ENCODE data around the gene MUC12. TPM values are rescaled to one million over a fixed set of nuclear protein-coding genes. Genes with fewer than 3 reads are reported as not detected.
A peak's percentile ranks its signal among the peaks of the same experiment; 100 is the strongest.

MUC12 gene
- total RNA-seq, 2 experiments from 2014 or later: 0.34 TPM; not detected in 1

DNA sequence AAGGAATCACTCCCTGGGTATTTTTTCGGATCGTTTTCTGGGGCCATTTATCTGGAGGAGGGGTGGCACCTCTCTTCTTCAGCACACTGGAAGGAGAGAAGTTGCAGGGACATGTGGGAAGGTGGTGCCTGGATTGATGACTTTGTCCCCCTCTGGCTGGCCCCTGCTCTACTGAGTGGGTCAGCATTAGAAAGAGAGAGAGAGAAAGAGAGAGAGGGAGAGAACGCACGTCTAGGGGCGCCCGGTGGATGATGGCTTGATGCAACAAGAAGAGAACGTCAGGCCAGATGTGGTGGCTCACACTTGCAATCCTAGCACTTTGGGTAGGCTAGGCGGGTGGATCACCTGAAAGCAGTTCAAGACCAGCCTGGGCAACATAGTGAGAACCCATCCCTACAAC, 5.5 kb upstream of the MUC12 start:
- H3K27ac Mint-ChIP-seq: no peak overlapping the region
- H3K9me3 Mint-ChIP-seq (ENCODE audit: low read depth): no peaks in the 10 kb centered on the region
- peaks cover 9% of the 10 kb centered on the region for H3K4me1 Mint-ChIP-seq
- DNase-seq (no peak), ATAC-seq (no peak)
- ChIA-PET POLR2A (no interaction called here), CTCF (no interaction called here)
- peaks cover 43% of the 10 kb centered on the region for H3K27me3 Mint-ChIP-seq
- H3K4me3 Mint-ChIP-seq: no peak overlapping the region
- no peaks in the 10 kb centered on the region for H3K36me3 Mint-ChIP-seq (ENCODE audit: low read depth)
- intact Hi-C loops (cut with DNase I, micrococcal nuclease): no loop called here

DNA sequence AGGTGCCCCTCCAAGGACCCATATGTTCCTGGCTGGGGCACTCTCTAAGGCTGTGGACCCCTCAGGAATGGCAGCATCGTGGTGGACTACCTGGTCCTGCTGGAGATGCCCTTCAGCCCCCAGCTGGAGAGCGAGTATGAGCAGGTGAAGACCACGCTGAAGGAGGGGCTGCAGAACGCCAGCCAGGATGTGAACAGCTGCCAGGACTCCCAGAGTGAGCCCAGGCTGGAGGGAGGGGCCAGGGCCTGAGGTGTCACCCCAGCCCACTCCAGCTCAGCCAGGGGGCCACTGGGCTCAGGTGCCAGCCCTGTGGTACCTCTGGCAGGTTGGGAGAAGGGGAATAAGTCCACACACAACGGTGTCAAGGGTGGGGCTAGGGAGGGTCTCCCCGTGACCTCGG, 4.7 kb upstream of the MUC12 start:
- H3K4me3 Mint-ChIP-seq: no peak overlapping the region
- H3K27me3 Mint-ChIP-seq: peaks cover 48% of the 10 kb centered on the region
- DNase-seq (no peak), ATAC-seq (no peak)
- CTCF ChIA-PET: interaction anchor here (0.5 kb wide), 1 partner anchor 46 kb away, joined by 4 read pairs; no protein-coding TSS in a partner anchor
- H3K36me3 Mint-ChIP-seq (ENCODE audit: low read depth): no peaks in the 10 kb centered on the region
- intact Hi-C loops (cut with DNase I, micrococcal nuclease): no loop called here
- no peaks in the 10 kb centered on the region for H3K9me3 Mint-ChIP-seq (ENCODE audit: low read depth)
- no peak overlapping the region for H3K27ac Mint-ChIP-seq
- POLR2A ChIA-PET: no interaction called here
- H3K4me1 Mint-ChIP-seq: peaks cover 9% of the 10 kb centered on the region

DNA sequence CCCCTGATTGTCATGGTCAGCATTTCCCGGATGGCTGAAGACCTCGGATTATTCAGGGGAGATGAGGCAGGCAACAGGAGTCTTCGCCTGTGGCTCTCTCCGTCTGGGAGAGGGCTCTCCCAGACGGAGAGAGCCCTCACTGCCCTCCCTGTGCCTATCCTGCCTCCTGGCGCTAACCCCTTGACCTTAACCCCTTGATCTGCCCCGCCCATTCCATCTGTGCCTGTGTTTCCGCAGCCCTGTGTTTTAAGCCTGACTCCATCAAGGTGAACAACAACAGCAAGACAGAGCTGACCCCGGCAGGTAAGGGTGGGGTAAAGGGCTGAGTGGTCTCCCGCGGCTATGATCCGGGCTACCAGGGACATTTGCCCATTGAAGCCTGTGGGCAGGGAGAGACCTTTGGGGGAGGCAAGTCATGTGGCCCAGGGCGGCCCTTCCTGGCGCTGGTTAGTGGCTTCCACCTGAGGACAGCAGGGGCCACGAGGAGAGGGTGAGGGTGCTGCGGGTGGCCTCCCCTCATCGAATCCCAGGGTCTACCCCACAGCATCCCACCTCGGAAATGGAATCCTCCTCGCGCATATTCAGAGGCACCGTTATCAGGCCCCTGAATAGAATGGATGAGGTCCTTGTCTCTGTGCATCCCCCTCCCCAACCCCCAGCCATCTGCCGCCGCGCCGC, 4.2 kb upstream of the MUC12 start:
- ATAC-seq (no peak), DNase-seq (no peak)
- Mint-ChIP-seq H3K36me3 (ENCODE audit: low read depth) (no peaks in the 10 kb centered on the region), H3K9me3 (ENCODE audit: low read depth) (no peaks in the 10 kb centered on the region), H3K4me1 (peaks cover 9% of the 10 kb centered on the region), H3K27me3 (peaks cover 48% of the 10 kb centered on the region), H3K4me3 (no peak overlapping the region), H3K27ac (no peak overlapping the region)
- ChIA-PET POLR2A (no interaction called here), CTCF (interaction anchor here (0.5 to 1.3 kb wide), 6 partner anchors 10 to 179 kb away, joined by 3 to 5 read pairs (median 4); partner anchors contain the start of gene MUC17)
- intact Hi-C loops (cut with DNase I, micrococcal nuclease): no loop called here

DNA sequence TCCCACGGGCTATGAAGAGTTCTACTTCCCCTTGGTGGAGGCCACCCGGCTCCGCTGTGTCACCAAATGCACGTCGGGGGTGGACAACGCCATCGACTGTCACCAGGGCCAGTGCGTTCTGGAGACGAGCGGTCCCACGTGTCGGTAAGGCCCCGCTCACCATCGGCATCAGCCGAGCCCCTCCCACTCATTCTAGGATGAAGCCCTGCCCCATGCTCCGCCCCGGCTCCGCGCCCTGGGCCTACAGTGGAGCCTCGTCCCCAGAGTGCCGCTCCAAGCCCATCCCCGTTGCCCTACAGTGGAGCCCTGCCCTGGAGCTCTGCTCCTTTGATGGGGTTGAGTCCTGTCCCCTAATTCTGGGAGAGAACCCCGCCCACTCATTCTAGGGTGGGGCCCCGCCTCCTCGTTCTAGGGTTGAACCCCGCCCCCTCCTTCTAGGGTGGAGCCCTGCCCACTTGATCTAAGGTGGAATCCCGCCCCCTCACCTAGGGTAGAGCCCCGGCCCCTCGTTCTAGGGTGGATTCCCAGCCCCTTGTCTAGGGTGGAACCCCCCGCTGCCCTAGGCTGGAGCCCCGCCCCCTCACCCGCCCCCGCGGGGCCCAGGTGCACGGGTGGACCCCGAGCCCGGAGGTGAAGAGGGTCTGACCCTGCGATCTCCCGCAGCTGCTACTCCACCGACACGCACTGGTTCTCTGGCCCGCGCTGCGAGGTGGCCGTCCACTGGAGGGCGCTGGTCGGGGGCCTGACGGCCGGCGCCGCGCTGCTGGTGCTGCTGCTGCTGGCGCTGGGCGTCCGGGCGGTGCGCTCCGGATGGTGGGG, 3.4 kb upstream of the MUC12 start:
- peak; percentile 87 for ATAC-seq
- CTCF ChIA-PET: interaction anchor here (1.0 to 1.3 kb wide), 5 partner anchors 10 to 178 kb away, joined by 3 to 5 read pairs (median 4); partner anchors contain the start of gene MUC17
- peaks cover 48% of the 10 kb centered on the region for H3K27me3 Mint-ChIP-seq
- DNase-seq: peak; percentile 91
- peak overlapping the region; percentile 26 for H3K4me3 Mint-ChIP-seq
- intact Hi-C loops (cut with DNase I, micrococcal nuclease): loop anchor here (1.0 to 2.0 kb wide), 4 partner anchors 69 to 111 kb away; no protein-coding TSS in a partner anchor
- H3K27ac Mint-ChIP-seq: no peak overlapping the region
- no peaks in the 10 kb centered on the region for H3K36me3 Mint-ChIP-seq (ENCODE audit: low read depth)
- no peaks in the 10 kb centered on the region for H3K9me3 Mint-ChIP-seq (ENCODE audit: low read depth)
- POLR2A ChIA-PET: no interaction called here
- peaks cover 9% of the 10 kb centered on the region for H3K4me1 Mint-ChIP-seq

DNA sequence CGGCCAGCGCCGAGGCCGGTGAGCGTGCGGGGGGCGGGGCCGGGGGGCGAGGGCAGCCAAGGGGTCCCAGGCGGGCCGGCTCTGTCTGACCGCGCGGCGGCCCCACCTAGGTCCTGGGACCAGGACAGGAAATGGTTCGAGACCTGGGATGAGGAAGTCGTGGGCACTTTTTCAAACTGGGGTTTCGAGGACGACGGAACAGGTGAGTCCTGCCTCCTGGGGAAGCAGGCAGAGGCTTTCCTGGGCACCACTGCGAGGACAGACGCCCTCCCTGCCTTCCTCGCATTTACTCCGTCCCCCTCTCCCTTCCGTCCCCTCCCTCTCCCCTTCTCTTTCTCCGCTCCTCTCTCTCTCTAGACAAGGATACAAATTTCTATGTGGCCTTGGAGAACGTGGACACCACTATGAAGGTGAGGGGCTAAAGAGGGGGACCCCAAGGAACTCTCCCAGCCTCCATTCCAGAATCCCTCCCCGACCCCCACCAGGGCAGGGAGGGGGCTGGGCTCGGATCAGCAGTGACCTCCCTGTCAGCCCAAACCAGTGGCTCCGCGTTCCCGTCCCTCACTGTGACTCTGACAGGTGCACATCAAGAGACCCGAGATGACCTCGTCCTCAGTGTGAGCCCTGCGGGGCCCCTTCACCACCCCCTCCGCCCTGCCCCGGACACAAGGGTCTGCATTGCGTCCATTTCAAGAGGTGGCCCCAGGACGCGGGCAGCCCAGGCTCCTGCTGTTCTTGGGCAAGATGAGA, 2.6 kb upstream of the MUC12 start:
- H3K27me3 Mint-ChIP-seq: peaks cover 48% of the 10 kb centered on the region
- no peak overlapping the region for H3K27ac Mint-ChIP-seq
- intact Hi-C loops (cut with DNase I, micrococcal nuclease): loop anchor here (1.0 to 2.0 kb wide), 4 partner anchors 69 to 111 kb away; no protein-coding TSS in a partner anchor
- H3K4me3 Mint-ChIP-seq: no peak overlapping the region
- peak; percentile 24 for DNase-seq
- H3K4me1 Mint-ChIP-seq: peaks cover 9% of the 10 kb centered on the region
- no peaks in the 10 kb centered on the region for H3K36me3 Mint-ChIP-seq (ENCODE audit: low read depth)
- ChIA-PET CTCF (interaction anchor here (1.0 to 1.3 kb wide), 3 partner anchors 9 to 87 kb away, joined by 4 to 5 read pairs (median 5); partner anchors contain the start of gene MUC17), POLR2A (no interaction called here)
- no peaks in the 10 kb centered on the region for H3K9me3 Mint-ChIP-seq (ENCODE audit: low read depth)
- ATAC-seq: peak; percentile 5

DNA sequence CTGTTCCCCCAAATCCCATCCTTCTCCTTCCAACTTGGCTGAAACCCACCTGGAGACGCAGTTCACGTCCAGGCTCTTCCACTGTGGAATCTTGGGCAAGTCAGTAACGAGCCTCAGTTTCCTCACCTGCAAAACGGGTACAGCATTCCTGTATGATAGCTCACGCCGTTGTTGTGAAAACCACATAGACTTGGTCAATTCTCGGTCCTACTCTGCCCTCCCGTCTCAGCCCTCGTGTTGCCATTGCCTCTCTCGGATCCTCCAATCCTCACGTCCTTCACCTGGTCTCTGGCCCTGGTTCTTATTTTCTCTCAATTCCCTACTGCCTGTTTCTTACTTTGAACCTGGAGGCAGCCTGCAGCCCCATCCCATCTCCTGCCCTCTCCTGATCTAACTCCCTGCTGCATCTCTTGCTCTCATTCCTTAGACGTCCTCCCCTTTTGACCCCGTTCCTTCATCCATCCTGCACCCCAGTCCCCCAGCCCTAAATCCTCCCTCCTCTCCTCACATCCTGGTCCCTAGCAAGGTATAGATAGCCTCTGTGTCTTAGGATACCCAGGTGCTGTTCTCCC, 2.0 kb upstream of the MUC12 start:
- no peak for ATAC-seq

DNA sequence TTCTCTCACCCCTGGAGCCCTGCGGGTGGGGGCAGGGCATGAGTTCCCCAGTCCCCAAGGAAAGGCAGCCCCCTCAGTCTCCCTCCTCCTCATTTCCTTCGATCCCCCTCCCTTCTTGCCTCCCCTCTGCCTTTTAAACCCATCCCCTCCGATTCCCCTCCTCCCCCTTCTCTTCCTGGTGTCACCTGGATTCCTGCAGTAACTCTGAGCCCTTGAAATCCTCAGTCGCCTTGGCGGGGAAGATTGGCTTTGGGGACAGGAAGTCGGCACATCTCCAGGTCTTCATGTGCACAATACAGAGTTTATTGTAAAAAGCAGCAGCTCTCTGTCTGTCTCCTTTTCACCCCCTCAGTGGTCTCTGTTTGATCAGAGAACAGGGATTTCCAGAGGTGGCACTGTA, 1.3 kb upstream of the MUC12 start:
- Mint-ChIP-seq H3K9me3 (ENCODE audit: low read depth) (no peaks in the 10 kb centered on the region), H3K27me3 (peaks cover 47% of the 10 kb centered on the region), H3K4me1 (peaks cover 9% of the 10 kb centered on the region), H3K36me3 (ENCODE audit: low read depth) (no peaks in the 10 kb centered on the region), H3K27ac (no peak overlapping the region), H3K4me3 (no peak overlapping the region)
- intact Hi-C loops (cut with DNase I, micrococcal nuclease): loop anchor here in 1 of 2 experiments (2.0 kb wide), 1 partner anchor 15 kb away; no protein-coding TSS in a partner anchor
- no peak for DNase-seq
- no peak for ATAC-seq
- CTCF ChIA-PET: interaction anchor here (0.6 to 1.0 kb wide), 3 partner anchors 10 to 1478 kb away, joined by 3 to 4 read pairs (median 3); no protein-coding TSS in a partner anchor
- POLR2A ChIA-PET: no interaction called here

More for the DNA sequence above, 2.0 kb upstream of the MUC12 start:
- Mint-ChIP-seq H3K9me3 (ENCODE audit: low read depth) (no peaks in the 10 kb centered on the region), H3K4me1 (peaks cover 9% of the 10 kb centered on the region), H3K27me3 (peaks cover 48% of the 10 kb centered on the region), H3K27ac (no peak overlapping the region), H3K4me3 (no peak overlapping the region), H3K36me3 (ENCODE audit: low read depth) (no peaks in the 10 kb centered on the region)
- no peak for DNase-seq
- ChIA-PET CTCF (interaction anchor here (0.6 kb wide), 2 partner anchors 370 to 1478 kb away, joined by 3 to 4 read pairs; no protein-coding TSS in a partner anchor), POLR2A (no interaction called here)
- intact Hi-C loops (cut with DNase I, micrococcal nuclease): loop anchor here in 1 of 2 experiments (2.0 kb wide), 1 partner anchor 109 kb away; no protein-coding TSS in a partner anchor

DNA sequence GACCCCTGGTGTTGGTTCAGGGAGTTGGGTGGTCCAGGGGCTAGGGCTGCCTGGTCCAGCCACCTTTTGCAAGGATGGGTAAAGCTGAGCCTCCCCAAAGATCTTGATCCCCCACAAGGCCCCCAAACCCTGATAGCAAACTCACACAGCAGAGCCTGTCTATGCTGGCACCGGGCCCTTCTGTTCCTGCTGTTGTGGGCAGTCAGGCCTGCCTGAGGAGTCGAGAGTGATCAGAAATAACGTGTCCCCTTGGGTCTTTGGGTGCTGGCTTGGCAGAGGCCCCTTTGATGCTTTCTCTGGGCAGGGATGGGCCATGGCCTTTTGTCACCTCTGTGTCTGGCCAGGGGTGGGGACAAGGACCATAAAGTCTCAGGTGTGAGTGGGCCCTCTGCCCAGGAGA, 715 bp upstream of the MUC12 start:
- H3K9me3 Mint-ChIP-seq (ENCODE audit: low read depth): no peaks in the 10 kb centered on the region
- intact Hi-C loops (cut with DNase I, micrococcal nuclease): loop anchor here in 1 of 2 experiments (2.0 kb wide), 1 partner anchor 16 kb away; no protein-coding TSS in a partner anchor

DNA sequence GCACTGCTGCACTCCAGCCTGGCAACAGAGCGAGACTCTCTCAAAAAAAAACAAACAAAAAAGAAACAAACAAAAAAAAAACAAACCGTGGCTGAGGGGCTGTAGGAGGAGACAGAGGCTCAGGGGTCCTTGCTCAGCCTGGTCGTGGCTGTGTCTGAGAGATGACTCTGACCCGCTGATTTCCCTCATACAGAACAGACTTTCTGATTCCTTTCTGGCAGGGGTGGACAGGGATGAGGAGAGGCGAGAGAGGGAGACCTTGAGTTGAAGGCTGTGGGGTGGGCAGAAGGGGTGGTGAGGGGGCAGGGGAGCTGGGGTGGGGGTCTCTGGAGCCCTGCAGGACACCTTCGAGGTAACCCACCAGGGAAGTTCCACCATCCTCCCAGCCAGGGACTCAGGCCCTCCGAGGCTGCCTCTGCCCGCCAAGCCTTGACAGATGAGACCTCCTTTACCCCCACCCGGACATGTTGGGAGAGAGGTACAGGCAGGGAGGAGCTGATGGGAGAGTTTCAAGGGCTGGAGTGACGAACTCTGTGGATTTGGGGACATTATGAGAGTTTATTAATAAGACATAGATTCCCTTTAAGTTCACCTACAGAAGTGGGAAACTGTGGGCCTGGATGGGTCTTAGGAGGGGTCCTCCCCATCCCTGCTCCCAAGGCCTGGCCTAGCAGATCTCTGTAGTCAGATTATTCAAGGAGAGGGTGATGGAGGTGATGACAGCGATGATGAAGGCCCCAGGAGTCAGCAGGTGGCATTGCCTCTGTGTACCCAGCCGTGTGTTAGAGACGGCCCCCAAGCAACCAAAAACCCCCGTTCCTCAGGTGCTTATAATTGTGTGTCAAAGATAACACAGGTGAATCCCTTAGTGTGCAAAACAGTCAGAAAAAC, 2.0 kb downstream of the MUC12 start:
- Mint-ChIP-seq H3K4me1 (peaks cover 3% of the 10 kb centered on the region), H3K36me3 (ENCODE audit: low read depth) (peaks cover 2% of the 10 kb centered on the region), H3K4me3 (no peak overlapping the region), H3K9me3 (ENCODE audit: low read depth) (peaks cover 5% of the 10 kb centered on the region), H3K27ac (no peak overlapping the region), H3K27me3 (peaks cover 36% of the 10 kb centered on the region)
- POLR2A ChIA-PET: no interaction called here
- intact Hi-C loops (cut with DNase I, micrococcal nuclease): no loop called here
- DNase-seq (no peak), ATAC-seq (no peak)
- CTCF ChIA-PET: no interaction called here

More for the DNA sequence above, 715 bp upstream of the MUC12 start:
- H3K4me1 Mint-ChIP-seq: peaks cover 9% of the 10 kb centered on the region
- H3K27me3 Mint-ChIP-seq: peaks cover 44% of the 10 kb centered on the region
- no peak overlapping the region for H3K27ac Mint-ChIP-seq
- CTCF ChIA-PET: interaction anchor here (1.0 kb wide), 1 partner anchor 11 kb away, joined by 3 read pairs; no protein-coding TSS in a partner anchor
- no peak for ATAC-seq
- no peak overlapping the region for H3K4me3 Mint-ChIP-seq
- DNase-seq: no peak
- no peaks in the 10 kb centered on the region for H3K36me3 Mint-ChIP-seq (ENCODE audit: low read depth)
- POLR2A ChIA-PET: no interaction called here

DNA sequence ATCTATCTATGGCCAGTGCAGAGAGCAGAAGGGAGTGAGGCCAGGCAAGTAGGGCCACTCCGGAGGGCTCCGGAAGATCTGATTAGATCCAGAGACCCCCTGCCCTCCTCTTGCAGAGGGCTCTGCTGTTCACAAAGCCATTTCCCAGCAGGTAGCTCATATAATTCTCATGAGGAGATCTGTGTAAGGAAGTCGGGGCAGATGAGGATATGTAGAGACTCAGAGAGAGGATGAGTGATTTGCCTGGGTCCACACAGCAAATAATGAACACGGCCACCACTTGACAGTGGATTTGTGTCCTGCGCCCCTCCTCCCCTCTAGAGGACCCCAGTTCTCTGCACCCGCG, 2.6 kb downstream of the MUC12 start:
- peaks cover 5% of the 10 kb centered on the region for H3K9me3 Mint-ChIP-seq (ENCODE audit: low read depth)
- H3K4me3 Mint-ChIP-seq: no peak overlapping the region
- no peak overlapping the region for H3K27ac Mint-ChIP-seq
- ATAC-seq (no peak), DNase-seq (no peak)
- H3K36me3 Mint-ChIP-seq (ENCODE audit: low read depth): peaks cover 2% of the 10 kb centered on the region
- intact Hi-C loops (cut with DNase I, micrococcal nuclease): no loop called here
- peaks cover 31% of the 10 kb centered on the region for H3K27me3 Mint-ChIP-seq
- H3K4me1 Mint-ChIP-seq: peaks cover 3% of the 10 kb centered on the region
- ChIA-PET POLR2A (no interaction called here), CTCF (no interaction called here)
